Measurements from ENCODE around the gene ARHGEF3. TPM values are rescaled to one million over a fixed set of nuclear protein-coding genes. Genes with fewer than 3 reads are reported as not detected.

ARHGEF3 gene
- polyA plus RNA-seq, 1 donor from 2014 or later = 4.1 TPM

GRCh38 chr3:56830884-56831283, 29.1 kb upstream of the ARHGEF3 start:
- H4K20me1 ChIP-seq (ENCODE audit: insufficient read depth) = no peaks in the 10 kb centered on the region
- no peaks in the 10 kb centered on the region for H3K9me3 ChIP-seq (ENCODE audit: low read length)
- no peak overlapping the region for H3K4me3 ChIP-seq (ENCODE audit: low read length)
- no peaks in the 10 kb centered on the region for H3K27me3 ChIP-seq (ENCODE audit: insufficient read depth, low read depth, low read length)
- no peak overlapping the region for H2AFZ ChIP-seq (ENCODE audit: low read depth, low read length)
- no peaks in the 10 kb centered on the region for H3K36me3 ChIP-seq (ENCODE audit: insufficient read depth, low read length)
- no peak overlapping the region for H3K4me2 ChIP-seq (ENCODE audit: low read length)
- no peak overlapping the region for H3K9ac ChIP-seq (ENCODE audit: low read length)
- no peak overlapping the region for H3K27ac ChIP-seq (ENCODE audit: low read length)
- H3K9me2 ChIP-seq (ENCODE audit: insufficient read depth, low read length) = no peaks in the 10 kb centered on the region
- H3F3A ChIP-seq (ENCODE audit: insufficient read depth, low read length, poor library complexity, severe bottlenecking) = no peaks in the 10 kb centered on the region
- no peak for TF ChIP-seq POLR2AphosphoS5 (IDR thresholded peaks at IDR 0.05)
- no peak for TF ChIP-seq RAD21 (conservative IDR thresholded peaks at IDR 0.05)
- TF ChIP-seq EP300 (conservative IDR thresholded peaks at IDR 0.05; ENCODE audit: poor library complexity, severe bottlenecking) = no peak
- no peak for TF ChIP-seq CTCF (IDR thresholded peaks at IDR 0.05; ENCODE audit: poor library complexity, severe bottlenecking)
- no peak for TF ChIP-seq EZH2 (IDR thresholded peaks at IDR 0.05; ENCODE audit: borderline replicate concordance, insufficient read depth, low read length, poor library complexity, severe bottlenecking)
- TF ChIP-seq REST (IDR thresholded peaks at IDR 0.05; ENCODE audit: borderline replicate concordance) = no peak
- TF ChIP-seq SMC3 (conservative IDR thresholded peaks at IDR 0.05; ENCODE audit: poor library complexity) = no peak
- no peak for TF ChIP-seq TAF1 (IDR thresholded peaks at IDR 0.05; ENCODE audit: low read depth)
- no peaks in the 10 kb centered on the region for H3K79me2 ChIP-seq (replicated peaks; ENCODE audit: insufficient read depth, low read length)

DNA sequence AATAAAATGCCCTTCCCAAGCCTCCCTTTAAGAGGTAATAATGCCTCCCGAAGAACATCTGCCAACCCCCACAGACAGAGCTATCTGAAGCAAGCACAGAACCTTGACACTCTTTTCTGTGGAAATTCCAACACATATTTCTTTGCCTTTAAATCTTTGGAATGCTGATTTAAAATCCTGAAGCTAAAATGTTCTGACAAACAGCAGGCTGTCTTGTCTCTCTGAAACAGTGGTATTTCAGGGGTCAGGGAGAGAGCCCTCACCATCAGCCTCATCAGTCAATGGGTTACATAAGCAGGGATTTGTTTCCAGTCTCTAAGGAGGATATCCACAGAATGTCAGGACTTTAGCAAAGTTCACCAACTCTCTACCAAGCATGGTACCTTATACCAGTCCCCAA, 27.8 kb upstream of the ARHGEF3 start:
- Histone ChIP-seq H3K27me3 (ENCODE audit: insufficient read depth, low read depth, low read length) (no peaks in the 10 kb centered on the region), H3K4me2 (ENCODE audit: low read length) (no peak overlapping the region), H3F3A (ENCODE audit: insufficient read depth, low read length, poor library complexity, severe bottlenecking) (no peaks in the 10 kb centered on the region), H3K36me3 (ENCODE audit: insufficient read depth, low read length) (no peaks in the 10 kb centered on the region), H3K27ac (ENCODE audit: low read length) (no peak overlapping the region), H3K9me3 (ENCODE audit: low read length) (no peaks in the 10 kb centered on the region), H3K4me3 (ENCODE audit: low read length) (no peak overlapping the region), H3K9ac (ENCODE audit: low read length) (no peak overlapping the region), H4K20me1 (ENCODE audit: insufficient read depth) (no peaks in the 10 kb centered on the region), H3K9me2 (ENCODE audit: insufficient read depth, low read length) (no peaks in the 10 kb centered on the region), H3K79me2 (replicated peaks; ENCODE audit: insufficient read depth, low read length) (no peaks in the 10 kb centered on the region), H2AFZ (ENCODE audit: low read depth, low read length) (no peak overlapping the region)
- TF ChIP-seq CTCF (IDR thresholded peaks at IDR 0.05; ENCODE audit: poor library complexity, severe bottlenecking) (no peak), TAF1 (IDR thresholded peaks at IDR 0.05; ENCODE audit: low read depth) (no peak), POLR2AphosphoS5 (IDR thresholded peaks at IDR 0.05) (no peak), RAD21 (conservative IDR thresholded peaks at IDR 0.05) (no peak), REST (IDR thresholded peaks at IDR 0.05; ENCODE audit: borderline replicate concordance) (no peak), SMC3 (conservative IDR thresholded peaks at IDR 0.05; ENCODE audit: poor library complexity) (no peak), EP300 (conservative IDR thresholded peaks at IDR 0.05; ENCODE audit: poor library complexity, severe bottlenecking) (no peak), EZH2 (IDR thresholded peaks at IDR 0.05; ENCODE audit: borderline replicate concordance, insufficient read depth, low read length, poor library complexity, severe bottlenecking) (no peak), MXI1 (conservative IDR thresholded peaks at IDR 0.05; ENCODE audit: poor library complexity, severe bottlenecking) (no peak)
